AG04450 (cell line): ENCODE results near the gene MN1. TPM values are rescaled to one million over a fixed set of nuclear protein-coding genes. Genes with fewer than 3 reads are reported as not detected.

Source experiments
- CTCF ChIA-PET: fragments of 300-600, 350-600 bp; formaldehyde crosslinking; extraction: SDS; loops from one replicate; lab custom pipeline; 2022; ENCODE audit warnings: antibody characterized with exemption, inconsistent platforms; lab: Charles Lee
- POLR2A ChIA-PET: fragments of 350-600 bp; formaldehyde crosslinking; extraction: SDS; loops from one replicate; lab custom pipeline; 2021; ENCODE audit warnings: antibody characterized with exemption, inconsistent platforms; lab: Yijun Ruan, JAX
- DNase-seq: peaks from one replicate; pipeline ENCODE4 v3.0.0-alpha.2; 2011; ENCODE audit warnings: low read depth, low spot score
- H3K27ac ChIP-seq: one replicate; pipeline ENCODE4 v1.5.1; 2012; ENCODE audit warnings: low read depth, low read length, control low read depth
- H3K27me3 ChIP-seq: one replicate; pipeline ENCODE4 v1.6.0; 2012; ENCODE audit warnings: low read length; ENCODE audit not compliant: control insufficient read depth, insufficient read depth
- H3K4me3 ChIP-seq: 2 replicates; pipeline ENCODE4 v1.5.1; 2011; ENCODE audit warnings: mild to moderate bottlenecking, low read depth, low read length, control low read depth
- H3K9me3 ChIP-seq: 2 replicates; pipeline ENCODE4 v1.5.1; 2012; ENCODE audit warnings: low read length; ENCODE audit not compliant: control insufficient read depth, insufficient read depth
- CTCF ChIP-seq: IDR thresholded peaks from 2 replicates; pipeline ENCODE4 v1.5.1; 2011; ENCODE audit warnings: low read depth, low read length, control low read depth, inconsistent platforms
- polyA plus RNA-seq: library from polyadenylated mRNA; depleted of rRNA; stranded (reverse); fragments of >200 nt; gene quantifications from 2 replicates; pipeline ENCODE4 v1.2.3, GENCODE V29; 2011

MN1 gene
- polyA plus RNA-seq, 1 experiment = 2.7 TPM

- CTCF ChIA-PET = interaction anchor here (1.5 kb wide), 1 partner anchor 1130 kb away, joined by 4 read pairs; no protein-coding TSS in a partner anchor
- no peak for TF ChIP-seq CTCF
- peak overlapping the region; percentile 39 for H3K27ac ChIP-seq
- no peak overlapping the region for H3K4me3 ChIP-seq
- H3K9me3 ChIP-seq = no peaks in the 10 kb centered on the region
- no peak for DNase-seq
- no peaks in the 10 kb centered on the region for H3K27me3 ChIP-seq
- POLR2A ChIA-PET = no interaction called here
These were observed 8.4 kb upstream of the MN1 start for GRCh38 chr22:27809700-27810608.

GRCh38 chr22:27809226-27809603 is 7.7 kb upstream of the MN1 start:
- Histone ChIP-seq H3K4me3 (no peak overlapping the region), H3K27me3 (no peaks in the 10 kb centered on the region), H3K9me3 (no peaks in the 10 kb centered on the region), H3K27ac (no peak overlapping the region)
- CTCF ChIA-PET = interaction anchor here (1.5 kb wide), 1 partner anchor 1130 kb away, joined by 4 read pairs; no protein-coding TSS in a partner anchor
- DNase-seq = no peak
- POLR2A ChIA-PET = no interaction called here
- TF ChIP-seq CTCF = no peak

GRCh38 chr22:27808451-27809225 is 7.1 kb upstream of the MN1 start:
- POLR2A ChIA-PET = no interaction called here
- Histone ChIP-seq H3K4me3 (no peak overlapping the region), H3K9me3 (no peaks in the 10 kb centered on the region), H3K27me3 (no peaks in the 10 kb centered on the region), H3K27ac (no peak overlapping the region)
- no peak for TF ChIP-seq CTCF
- CTCF ChIA-PET = interaction anchor here (1.4 kb wide), 1 partner anchor 1052 kb away, joined by 4 read pairs; no protein-coding TSS in a partner anchor
- no peak for DNase-seq

- no peak overlapping the region for H3K4me3 ChIP-seq
- POLR2A ChIA-PET = no interaction called here
- no peak overlapping the region for H3K27ac ChIP-seq
- H3K9me3 ChIP-seq = no peaks in the 10 kb centered on the region
- no peak for TF ChIP-seq CTCF
- no peak for DNase-seq
- no peaks in the 10 kb centered on the region for H3K27me3 ChIP-seq
- CTCF ChIA-PET = interaction anchor here (0.9 kb wide), 1 partner anchor 75 kb away, joined by 4 read pairs; no protein-coding TSS in a partner anchor
These were observed 4.3 kb upstream of the MN1 start for GRCh38 chr22:27805841-27806240.
